Measurements from ENCODE around the gene CCL26.
"Not testable (repeated sequence)": the region's sequence is repeated elsewhere in the genome, so short reads cannot be mapped to it uniquely, and the experiment has no call there.

The CCL26 gene

GRCh38 chr7:75738604-75738974, 33.4 kb downstream of the CCL26 start, which contains the start of gene HIP1:
TSS of gene HIP1 (minus strand) at chr7:75738941. CDS start at chr7:75738920, 21 bp downstream.
- DNase-seq = no peak

GRCh38 chr7:75737856-75738603, 34.0 kb downstream of the CCL26 start:
- DNase-seq = peak in 1 of 2 donors; percentile 42

- no peak for DNase-seq
Measured at GRCh38 chr7:75735581-75736350, 36.2 kb downstream of the CCL26 start.

- no peak for DNase-seq
Measured at GRCh38 chr7:75734586-75735458, 37.2 kb downstream of the CCL26 start.

GRCh38 chr7:75732764-75733630, 39.0 kb downstream of the CCL26 start:
- no peak for DNase-seq

GRCh38 chr7:75732016-75732521, 39.9 kb downstream of the CCL26 start:
- DNase-seq = no peak

GRCh38 chr7:75729851-75730274, 42.1 kb downstream of the CCL26 start:
- DNase-seq = no peak

GRCh38 chr7:75727881-75728593, 44.0 kb downstream of the CCL26 start:
- no peak for DNase-seq

- DNase-seq = not testable (repeated sequence)
Measured at GRCh38 chr7:75727351-75727750, 44.7 kb downstream of the CCL26 start.

GRCh38 chr7:75725306-75725705, 46.7 kb downstream of the CCL26 start:
- no peak for DNase-seq

GRCh38 chr7:75723444-75723843, 48.6 kb downstream of the CCL26 start:
- no peak for DNase-seq

- no peak for DNase-seq
Measured at GRCh38 chr7:75722373-75722772, 49.6 kb downstream of the CCL26 start.

- not testable (repeated sequence) for DNase-seq
Measured at GRCh38 chr7:75721922-75722321, 50.1 kb downstream of the CCL26 start.

- no peak for DNase-seq
Measured at GRCh38 chr7:75721426-75721825, 50.6 kb downstream of the CCL26 start.

GRCh38 chr7:75719626-75720025, 52.4 kb downstream of the CCL26 start:
- DNase-seq = no peak
